ENCODE results near the gene POPDC2. TPM values are rescaled to one million over a fixed set of nuclear protein-coding genes. Genes with fewer than 3 reads are reported as not detected.

Gene POPDC2
- total RNA-seq, 2 donors from 2014 or later, result 0.95 to 1.6 TPM

DNA sequence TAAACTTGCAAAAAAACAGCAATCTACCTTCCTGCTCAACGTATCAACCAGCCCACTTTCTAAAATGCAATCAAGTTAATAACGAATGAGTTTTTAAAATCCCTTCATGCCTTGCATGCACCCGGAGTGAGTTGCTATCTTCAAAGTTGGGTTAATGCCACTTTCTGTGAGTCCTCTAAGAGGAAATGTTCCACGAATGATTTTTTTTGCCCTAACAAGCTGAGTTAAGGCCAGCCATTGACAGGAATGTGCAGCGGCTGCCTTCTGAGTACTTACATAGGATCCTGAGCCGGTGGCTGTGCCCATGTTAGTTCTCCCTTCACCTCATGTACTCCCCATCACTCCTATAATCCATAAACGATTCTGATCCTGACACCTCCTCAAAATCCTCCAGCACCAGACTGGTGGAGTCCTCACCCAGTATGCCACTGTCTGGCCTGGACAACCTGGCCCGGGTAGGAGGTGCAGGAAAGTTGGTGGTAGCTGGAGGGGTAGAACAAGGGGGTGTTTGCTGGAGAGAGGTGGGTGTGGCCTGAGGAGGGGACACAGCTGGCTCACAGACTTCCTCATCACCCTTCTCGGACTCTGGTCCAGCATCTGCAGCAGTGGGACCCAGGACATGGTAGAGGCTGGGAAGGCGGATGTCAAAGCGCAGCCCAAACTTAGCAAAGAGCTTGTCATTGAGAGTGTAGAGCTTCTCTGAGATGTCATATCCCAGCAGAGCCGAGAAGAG, 12.4 kb downstream of the POPDC2 start:
- no peak overlapping the region for H3K9ac ChIP-seq (ENCODE audit: extremely low read depth, low read length, poor library complexity, severe bottlenecking)
- TF ChIP-seq, protein P1, sequence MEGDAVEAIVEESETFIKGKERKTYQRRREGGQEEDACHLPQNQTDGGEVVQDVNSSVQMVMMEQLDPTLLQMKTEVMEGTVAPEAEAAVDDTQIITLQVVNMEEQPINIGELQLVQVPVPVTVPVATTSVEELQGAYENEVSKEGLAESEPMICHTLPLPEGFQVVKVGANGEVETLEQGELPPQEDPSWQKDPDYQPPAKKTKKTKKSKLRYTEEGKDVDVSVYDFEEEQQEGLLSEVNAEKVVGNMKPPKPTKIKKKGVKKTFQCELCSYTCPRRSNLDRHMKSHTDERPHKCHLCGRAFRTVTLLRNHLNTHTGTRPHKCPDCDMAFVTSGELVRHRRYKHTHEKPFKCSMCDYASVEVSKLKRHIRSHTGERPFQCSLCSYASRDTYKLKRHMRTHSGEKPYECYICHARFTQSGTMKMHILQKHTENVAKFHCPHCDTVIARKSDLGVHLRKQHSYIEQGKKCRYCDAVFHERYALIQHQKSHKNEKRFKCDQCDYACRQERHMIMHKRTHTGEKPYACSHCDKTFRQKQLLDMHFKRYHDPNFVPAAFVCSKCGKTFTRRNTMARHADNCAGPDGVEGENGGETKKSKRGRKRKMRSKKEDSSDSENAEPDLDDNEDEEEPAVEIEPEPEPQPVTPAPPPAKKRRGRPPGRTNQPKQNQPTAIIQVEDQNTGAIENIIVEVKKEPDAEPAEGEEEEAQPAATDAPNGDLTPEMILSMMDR (conservative IDR thresholded peaks at IDR 0.05), result no peak
- H3K4me1 Mint-ChIP-seq, result peaks cover 8% of the 10 kb centered on the region
- H3K36me3 Mint-ChIP-seq (ENCODE audit: low read depth), result no peaks in the 10 kb centered on the region
- H3K27ac Mint-ChIP-seq, result no peak overlapping the region
- H3K4me1 ChIP-seq (ENCODE audit: control insufficient read depth, insufficient read depth, low read length), result no peaks in the 10 kb centered on the region
- H3K27me3 ChIP-seq (ENCODE audit: control insufficient read depth, insufficient read depth, low read length, poor library complexity, severe bottlenecking), result no peaks in the 10 kb centered on the region
- H3K9me3 Mint-ChIP-seq, result no peaks in the 10 kb centered on the region
- DNase-seq, result no peak
- H3K27me3 Mint-ChIP-seq (ENCODE audit: insufficient read depth), result no peaks in the 10 kb centered on the region
- 89 to 96% methylated on average over 9 to 12 of the region's 12 CpGs for WGBS, 2 experiments (ENCODE audit: insufficient coverage in 1 of 2, insufficient read length in 1 of 2)
- H3K4me3 Mint-ChIP-seq, result no peak overlapping the region
- H3K4me3 ChIP-seq (ENCODE audit: low read length), result no peak overlapping the region
- no peaks in the 10 kb centered on the region for H3K9me3 ChIP-seq (ENCODE audit: control insufficient read depth, low read length)
- H3K36me3 ChIP-seq (ENCODE audit: control insufficient read depth, insufficient read depth, low read length), result no peaks in the 10 kb centered on the region
- no peak overlapping the region for H3K27ac ChIP-seq (ENCODE audit: low read depth, low read length)

DNA sequence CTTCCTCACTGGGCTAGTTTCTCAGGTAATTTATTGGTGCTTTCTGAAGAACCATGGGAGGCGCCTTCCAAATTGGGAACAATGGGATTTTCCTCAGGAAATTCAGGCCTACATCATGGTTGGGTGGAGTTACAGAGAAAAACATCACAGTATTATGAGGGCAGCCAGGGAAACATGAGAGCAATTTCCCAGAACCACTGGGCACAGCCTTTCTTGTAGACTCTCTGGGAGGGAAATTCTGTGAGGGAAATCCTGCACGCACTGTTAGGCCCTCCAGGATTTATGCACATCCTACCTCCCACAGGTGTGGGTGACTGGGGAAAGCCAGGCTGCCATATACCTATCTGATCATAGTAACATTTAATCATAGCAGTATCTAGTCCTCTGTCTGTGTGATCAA, 13.2 kb downstream of the POPDC2 start:
- no peaks in the 10 kb centered on the region for H3K9me3 ChIP-seq (ENCODE audit: control insufficient read depth, low read length)
- H3K4me3 ChIP-seq (ENCODE audit: low read length), result no peak overlapping the region
- Mint-ChIP-seq H3K27me3 (ENCODE audit: insufficient read depth) (no peaks in the 10 kb centered on the region), H3K9me3 (no peaks in the 10 kb centered on the region), H3K27ac (no peak overlapping the region), H3K36me3 (ENCODE audit: low read depth) (no peaks in the 10 kb centered on the region), H3K4me3 (no peak overlapping the region), H3K4me1 (peaks cover 8% of the 10 kb centered on the region)
- H3K4me1 ChIP-seq (ENCODE audit: control insufficient read depth, insufficient read depth, low read length), result no peaks in the 10 kb centered on the region
- H3K36me3 ChIP-seq (ENCODE audit: control insufficient read depth, insufficient read depth, low read length), result no peaks in the 10 kb centered on the region
- no peak overlapping the region for H3K9ac ChIP-seq (ENCODE audit: extremely low read depth, low read length, poor library complexity, severe bottlenecking)
- 95 to 98% methylated on average over 2 of the region's 2 CpGs for WGBS, 2 experiments (ENCODE audit: insufficient coverage in 1 of 2, insufficient read length in 1 of 2)
- DNase-seq, result no peak
- H3K27me3 ChIP-seq (ENCODE audit: control insufficient read depth, insufficient read depth, low read length, poor library complexity, severe bottlenecking), result no peaks in the 10 kb centered on the region
- H3K27ac ChIP-seq (ENCODE audit: low read depth, low read length), result no peak overlapping the region
- TF ChIP-seq, protein P1 (conservative IDR thresholded peaks at IDR 0.05), result no peak

DNA sequence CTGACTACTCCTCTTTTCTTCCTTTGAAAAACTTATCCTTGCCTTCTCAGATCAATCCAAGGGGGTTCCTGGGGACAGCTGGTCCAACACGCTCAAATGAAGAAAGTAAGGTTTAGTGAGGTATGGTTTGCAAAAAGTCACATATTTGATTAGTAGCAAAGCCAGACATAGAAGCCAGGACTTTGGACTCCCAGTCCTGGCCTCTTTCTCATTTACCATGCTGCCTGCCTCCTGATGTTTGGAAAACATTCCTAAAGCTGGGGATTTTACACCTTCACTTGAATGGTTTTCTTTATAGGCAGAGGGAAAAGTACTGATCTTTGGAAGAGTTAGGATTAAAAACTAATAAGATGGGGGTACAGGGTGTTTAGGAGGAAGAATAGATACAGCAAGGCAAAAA, 14.6 kb downstream of the POPDC2 start:
- no peaks in the 10 kb centered on the region for H3K27me3 ChIP-seq (ENCODE audit: control insufficient read depth, insufficient read depth, low read length, poor library complexity, severe bottlenecking)
- 78 to 100% methylated on average over 1 of the region's 1 CpG for WGBS, 2 experiments (ENCODE audit: insufficient coverage in 1 of 2, insufficient read length in 1 of 2)
- H3K4me3 Mint-ChIP-seq, result no peak overlapping the region
- H3K4me1 Mint-ChIP-seq, result peaks cover 8% of the 10 kb centered on the region
- no peaks in the 10 kb centered on the region for H3K9me3 Mint-ChIP-seq
- H3K27ac Mint-ChIP-seq, result no peak overlapping the region
- no peaks in the 10 kb centered on the region for H3K9me3 ChIP-seq (ENCODE audit: control insufficient read depth, low read length)
- no peak for DNase-seq
- H3K27me3 Mint-ChIP-seq (ENCODE audit: insufficient read depth), result no peaks in the 10 kb centered on the region
- H3K27ac ChIP-seq (ENCODE audit: low read depth, low read length), result no peak overlapping the region
- no peak overlapping the region for H3K9ac ChIP-seq (ENCODE audit: extremely low read depth, low read length, poor library complexity, severe bottlenecking)
- no peaks in the 10 kb centered on the region for H3K4me1 ChIP-seq (ENCODE audit: control insufficient read depth, insufficient read depth, low read length)
- TF ChIP-seq, protein P1 (conservative IDR thresholded peaks at IDR 0.05), result no peak
- H3K4me3 ChIP-seq (ENCODE audit: low read length), result no peak overlapping the region
- no peaks in the 10 kb centered on the region for H3K36me3 ChIP-seq (ENCODE audit: control insufficient read depth, insufficient read depth, low read length)
- no peaks in the 10 kb centered on the region for H3K36me3 Mint-ChIP-seq (ENCODE audit: low read depth)

Data from endodermal cell (in vitro differentiated cells).